Measurements from ENCODE around the gene TOLLIP. TPM values are rescaled to one million over a fixed set of nuclear protein-coding genes. Genes with fewer than 3 reads are reported as not detected.

The TOLLIP gene
- total RNA-seq, 1 donor from 2014 or later: 65.3 TPM

DNA sequence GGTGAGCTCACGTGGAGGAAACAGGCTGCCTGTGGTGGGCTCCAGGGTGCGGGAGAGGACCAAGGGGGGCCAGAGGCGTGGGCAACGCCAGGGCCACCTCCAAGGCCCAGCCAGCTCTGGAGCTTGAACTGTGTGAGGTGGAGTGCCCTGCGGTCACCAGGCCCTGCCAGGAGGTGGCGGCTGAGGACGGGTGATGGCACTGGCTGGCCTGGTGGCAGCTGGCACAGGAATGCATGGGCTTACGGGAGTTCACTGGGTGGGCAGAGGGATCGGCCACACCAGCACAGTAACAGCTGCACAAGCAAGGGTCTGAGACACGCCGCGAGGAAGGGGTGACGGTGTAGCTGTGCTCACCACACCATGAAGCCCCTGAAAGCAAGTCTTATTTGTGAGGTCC, 15.8 kb downstream of the TOLLIP start:
- Mint-ChIP-seq H3K27ac (ENCODE audit: unreplicated experiment) (no peak overlapping the region), H3K4me3 (ENCODE audit: unreplicated experiment) (no peak overlapping the region), H3K27me3 (ENCODE audit: unreplicated experiment) (peaks cover 11% of the 10 kb centered on the region), H3K9me3 (ENCODE audit: unreplicated experiment) (no peaks in the 10 kb centered on the region), H3K36me3 (ENCODE audit: low read depth, unreplicated experiment) (peaks cover 18% of the 10 kb centered on the region), H3K4me1 (ENCODE audit: unreplicated experiment) (peaks cover 21% of the 10 kb centered on the region)
- DNase-seq (ENCODE audit: low spot score): no peak
- TF ChIP-seq, protein P1, sequence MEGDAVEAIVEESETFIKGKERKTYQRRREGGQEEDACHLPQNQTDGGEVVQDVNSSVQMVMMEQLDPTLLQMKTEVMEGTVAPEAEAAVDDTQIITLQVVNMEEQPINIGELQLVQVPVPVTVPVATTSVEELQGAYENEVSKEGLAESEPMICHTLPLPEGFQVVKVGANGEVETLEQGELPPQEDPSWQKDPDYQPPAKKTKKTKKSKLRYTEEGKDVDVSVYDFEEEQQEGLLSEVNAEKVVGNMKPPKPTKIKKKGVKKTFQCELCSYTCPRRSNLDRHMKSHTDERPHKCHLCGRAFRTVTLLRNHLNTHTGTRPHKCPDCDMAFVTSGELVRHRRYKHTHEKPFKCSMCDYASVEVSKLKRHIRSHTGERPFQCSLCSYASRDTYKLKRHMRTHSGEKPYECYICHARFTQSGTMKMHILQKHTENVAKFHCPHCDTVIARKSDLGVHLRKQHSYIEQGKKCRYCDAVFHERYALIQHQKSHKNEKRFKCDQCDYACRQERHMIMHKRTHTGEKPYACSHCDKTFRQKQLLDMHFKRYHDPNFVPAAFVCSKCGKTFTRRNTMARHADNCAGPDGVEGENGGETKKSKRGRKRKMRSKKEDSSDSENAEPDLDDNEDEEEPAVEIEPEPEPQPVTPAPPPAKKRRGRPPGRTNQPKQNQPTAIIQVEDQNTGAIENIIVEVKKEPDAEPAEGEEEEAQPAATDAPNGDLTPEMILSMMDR (IDR thresholded peaks at IDR 0.05; ENCODE audit: unreplicated experiment): no peak

DNA sequence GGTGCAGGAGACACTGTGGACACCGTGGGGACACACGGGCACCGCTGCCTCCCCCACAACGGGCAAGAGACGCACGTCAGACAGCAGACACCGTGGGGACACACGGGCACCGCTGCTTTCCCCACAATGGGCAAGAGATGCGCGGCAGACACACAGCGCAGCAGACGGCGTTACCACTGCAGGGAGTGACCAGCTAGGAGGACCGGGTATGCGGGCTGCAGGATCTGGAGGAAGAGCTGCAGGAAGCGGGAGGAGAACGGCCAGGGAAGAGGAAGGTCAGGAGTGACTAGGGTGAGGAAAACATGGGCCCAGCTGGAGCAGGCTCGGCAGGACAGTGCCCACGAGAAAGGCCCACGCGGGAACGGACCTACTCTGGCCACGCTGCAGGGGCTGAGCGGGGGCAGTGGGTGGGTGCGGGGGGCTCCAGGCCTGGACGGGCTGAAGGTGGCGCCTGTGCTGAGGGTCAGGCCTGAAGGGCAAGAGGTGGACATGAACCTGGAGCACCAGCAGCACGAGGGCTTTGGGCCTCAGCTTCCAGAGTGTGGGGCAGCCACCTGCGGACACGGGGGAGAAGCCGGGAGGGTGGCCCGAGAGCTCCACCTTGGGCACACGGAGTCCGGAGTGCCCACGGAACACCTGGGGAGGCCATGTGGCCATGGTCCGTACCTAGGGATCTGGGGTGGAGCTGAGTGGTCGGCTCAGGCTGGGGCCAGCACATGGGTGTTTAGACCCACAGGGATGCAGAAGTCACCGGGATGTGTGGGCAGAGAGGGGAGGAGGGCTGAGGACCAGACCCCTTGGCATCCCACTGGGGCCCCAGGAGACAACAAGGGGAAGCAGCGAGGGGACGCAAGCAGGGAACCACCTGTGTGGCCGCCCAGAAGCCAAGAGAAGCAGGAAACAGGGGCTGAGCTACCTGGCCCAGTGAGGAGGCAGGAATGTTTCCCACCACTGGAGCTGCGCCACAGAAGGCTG, 16.5 kb downstream of the TOLLIP start:
- peaks cover 18% of the 10 kb centered on the region for H3K36me3 Mint-ChIP-seq (ENCODE audit: low read depth, unreplicated experiment)
- peaks cover 11% of the 10 kb centered on the region for H3K27me3 Mint-ChIP-seq (ENCODE audit: unreplicated experiment)
- H3K9me3 Mint-ChIP-seq (ENCODE audit: unreplicated experiment): no peaks in the 10 kb centered on the region
- TF ChIP-seq, protein P1 (IDR thresholded peaks at IDR 0.05; ENCODE audit: unreplicated experiment): no peak
- peaks cover 15% of the 10 kb centered on the region for H3K4me1 Mint-ChIP-seq (ENCODE audit: unreplicated experiment)
- DNase-seq (ENCODE audit: low spot score): no peak
- H3K4me3 Mint-ChIP-seq (ENCODE audit: unreplicated experiment): peak overlapping the region; percentile 44
- H3K27ac Mint-ChIP-seq (ENCODE audit: unreplicated experiment): peak overlapping the region; percentile 13

DNA sequence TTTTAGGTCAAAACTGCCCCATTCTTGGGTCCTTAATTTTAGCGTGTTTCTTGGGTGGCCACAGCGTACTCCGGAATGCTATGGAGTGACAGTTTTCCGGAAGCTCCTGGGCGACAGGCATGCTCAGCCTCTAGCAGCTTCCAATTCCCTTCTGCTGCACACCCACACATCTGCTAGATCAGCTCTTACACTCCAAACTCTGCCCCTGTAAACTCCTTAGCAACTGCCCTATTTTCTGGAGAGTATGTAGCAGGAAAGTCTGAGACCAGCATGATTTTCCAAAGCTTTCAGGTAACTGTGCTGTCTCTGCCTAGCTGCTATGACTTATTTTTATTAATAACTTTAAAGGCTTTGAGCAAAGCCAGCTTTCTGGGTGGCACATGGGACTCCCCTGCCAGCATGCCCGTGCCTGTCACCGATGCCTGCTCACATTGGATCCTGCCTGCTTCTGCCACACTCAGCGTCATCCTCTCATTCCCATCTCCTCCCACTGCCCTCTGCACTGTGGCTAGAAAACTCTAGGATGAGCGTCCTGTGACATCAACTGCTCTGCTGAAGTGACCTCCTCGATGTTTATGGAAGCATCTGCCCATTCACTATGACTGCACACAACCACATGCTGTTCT, 17.3 kb downstream of the TOLLIP start:
- Mint-ChIP-seq H3K4me1 (ENCODE audit: unreplicated experiment) (peaks cover 9% of the 10 kb centered on the region), H3K27me3 (ENCODE audit: unreplicated experiment) (peaks cover 11% of the 10 kb centered on the region), H3K36me3 (ENCODE audit: low read depth, unreplicated experiment) (peaks cover 18% of the 10 kb centered on the region), H3K9me3 (ENCODE audit: unreplicated experiment) (no peaks in the 10 kb centered on the region), H3K27ac (ENCODE audit: unreplicated experiment) (peak overlapping the region; percentile 13), H3K4me3 (ENCODE audit: unreplicated experiment) (peak overlapping the region; percentile 44)
- no peak for DNase-seq (ENCODE audit: low spot score)
- TF ChIP-seq, protein P1 (IDR thresholded peaks at IDR 0.05; ENCODE audit: unreplicated experiment): no peak

DNA sequence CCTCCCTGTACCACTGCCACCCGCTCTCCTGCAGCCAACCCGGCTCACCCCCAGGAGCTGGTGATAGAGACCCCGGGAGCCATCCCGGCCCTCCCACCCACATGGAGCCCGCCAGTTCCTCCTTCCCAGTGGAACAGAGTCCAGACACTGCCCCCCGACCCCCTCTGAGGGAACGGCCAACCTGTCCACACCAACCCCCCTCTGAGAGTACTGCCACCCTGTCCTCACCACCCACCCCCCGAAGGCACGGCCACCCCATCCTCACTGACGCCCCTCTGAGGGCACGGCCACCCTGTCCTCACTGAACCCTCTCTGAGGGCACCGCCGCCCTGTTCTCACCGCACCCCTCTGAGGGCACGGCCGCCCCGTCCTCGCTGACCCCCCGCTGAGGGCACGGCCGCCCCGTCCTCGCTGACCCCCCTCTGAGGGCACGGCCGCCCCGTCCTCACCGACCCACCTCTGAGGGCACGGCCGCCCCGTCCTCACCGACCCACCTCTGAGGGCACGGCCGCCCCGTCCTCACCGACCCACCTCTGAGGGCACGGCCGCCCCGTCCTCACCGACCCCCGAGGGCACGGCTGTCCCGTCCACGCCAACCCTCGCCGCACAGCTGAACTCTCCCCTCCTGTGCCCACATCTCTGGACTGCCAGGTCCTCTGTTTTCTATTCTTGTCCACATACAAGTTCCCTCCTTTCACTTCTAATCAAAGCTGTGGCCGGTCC, 18.0 kb downstream of the TOLLIP start:
- no peak overlapping the region for H3K4me3 Mint-ChIP-seq (ENCODE audit: unreplicated experiment)
- H3K36me3 Mint-ChIP-seq (ENCODE audit: low read depth, unreplicated experiment): peaks cover 25% of the 10 kb centered on the region
- H3K27me3 Mint-ChIP-seq (ENCODE audit: unreplicated experiment): peaks cover 11% of the 10 kb centered on the region
- TF ChIP-seq, protein P1 (IDR thresholded peaks at IDR 0.05; ENCODE audit: unreplicated experiment): no peak
- peak overlapping the region; percentile 13 for H3K27ac Mint-ChIP-seq (ENCODE audit: unreplicated experiment)
- H3K4me1 Mint-ChIP-seq (ENCODE audit: unreplicated experiment): peaks cover 9% of the 10 kb centered on the region
- no peaks in the 10 kb centered on the region for H3K9me3 Mint-ChIP-seq (ENCODE audit: unreplicated experiment)
- no peak for DNase-seq (ENCODE audit: low spot score)
